ENCODE data around the gene CDON.

Gene CDON

GRCh38 chr11:126106594-126107328 is 44.1 kb upstream of the CDON start:
- Histone ChIP-seq H3K27me3 (ENCODE audit: insufficient read depth, low read length) (no peaks in the 10 kb centered on the region), H2BK120ac (ENCODE audit: insufficient read depth, low read length, poor library complexity) (no peak overlapping the region), H3K18ac (ENCODE audit: low read length) (no peak overlapping the region), H4K12ac (ENCODE audit: low read depth, low read length) (no peak overlapping the region), H3K9me3 (ENCODE audit: insufficient read depth, low read depth, low read length) (peaks cover 3% of the 10 kb centered on the region), H3K23ac (ENCODE audit: low read length) (no peak overlapping the region), H2AFZ (ENCODE audit: insufficient read depth, low read length, poor library complexity) (no peak overlapping the region), H3K4me3 (ENCODE audit: low read depth, low read length) (no peak overlapping the region), H3K9ac (ENCODE audit: low read length) (no peak overlapping the region), H4K91ac (ENCODE audit: low read depth, low read length) (no peak overlapping the region), H3K4me1 (ENCODE audit: control insufficient read depth in 1 of 2, insufficient read depth in 2 of 2, low read length in 2 of 2) (peaks cover 37 to 56% of the 10 kb centered on the region in 2 experiments), H3K79me2 (ENCODE audit: control insufficient read depth, insufficient read depth, low read length, poor library complexity) (no peaks in the 10 kb centered on the region), H2AK5ac (ENCODE audit: low read length) (no peak overlapping the region), H3K27ac (ENCODE audit: low read depth, low read length) (peak overlapping the region; percentile 16), H3K79me1 (ENCODE audit: low read length) (peaks cover 15% of the 10 kb centered on the region), H2BK5ac (ENCODE audit: low read depth, low read length, poor library complexity) (no peak overlapping the region), H3K4me2 (ENCODE audit: low read length) (no peak overlapping the region), H2BK12ac (ENCODE audit: low read length) (peak overlapping the region; percentile 26), H4K8ac (ENCODE audit: low read depth, low read length) (no peak overlapping the region), H3K14ac (ENCODE audit: low read length) (no peak overlapping the region), H3K4ac (ENCODE audit: low read depth, low read length) (no peak overlapping the region), H3K36me3 (ENCODE audit: control insufficient read depth in 1 of 2, insufficient read depth in 2 of 2, low read length in 2 of 2) (no peaks in the 10 kb centered on the region)
- peak in 1 of 2 donors; percentile 26 for DNase-seq
- WGBS (ENCODE audit: extremely low coverage, insufficient coverage, insufficient read length): no CpG with 5 or more reads among the region's 17 CpGs

- H2BK120ac ChIP-seq (ENCODE audit: insufficient read depth, low read length, poor library complexity): no peak overlapping the region
- H3K23ac ChIP-seq (ENCODE audit: low read length): no peak overlapping the region
- no peaks in the 10 kb centered on the region for H3K36me3 ChIP-seq (ENCODE audit: control insufficient read depth in 1 of 2, insufficient read depth in 2 of 2, low read length in 2 of 2)
- H4K12ac ChIP-seq (ENCODE audit: low read depth, low read length): no peak overlapping the region
- no peak overlapping the region for H3K18ac ChIP-seq (ENCODE audit: low read length)
- no peak overlapping the region for H3K14ac ChIP-seq (ENCODE audit: low read length)
- H3K79me1 ChIP-seq (ENCODE audit: low read length): peaks cover 9% of the 10 kb centered on the region
- peak overlapping the region; percentile 3 for H4K91ac ChIP-seq (ENCODE audit: low read depth, low read length)
- no CpG with 5 or more reads among the region's 11 CpGs for WGBS (ENCODE audit: extremely low coverage, insufficient coverage, insufficient read length)
- peak overlapping the region; percentile 8 for H2AK5ac ChIP-seq (ENCODE audit: low read length)
- H2BK12ac ChIP-seq (ENCODE audit: low read length): peak overlapping the region; percentile 39
- H3K4me2 ChIP-seq (ENCODE audit: low read length): no peak overlapping the region
- H3K27ac ChIP-seq (ENCODE audit: low read depth, low read length): no peak overlapping the region
- H2AFZ ChIP-seq (ENCODE audit: insufficient read depth, low read length, poor library complexity): no peak overlapping the region
- H3K4me1 ChIP-seq (ENCODE audit: control insufficient read depth in 1 of 2, insufficient read depth in 2 of 2, low read length in 2 of 2): peaks cover 31 to 55% of the 10 kb centered on the region in 2 experiments
- H3K27me3 ChIP-seq (ENCODE audit: insufficient read depth, low read length): no peaks in the 10 kb centered on the region
- DNase-seq: no peak
- no peak overlapping the region for H3K9ac ChIP-seq (ENCODE audit: low read length)
- no peaks in the 10 kb centered on the region for H3K79me2 ChIP-seq (ENCODE audit: control insufficient read depth, insufficient read depth, low read length, poor library complexity)
- H2BK5ac ChIP-seq (ENCODE audit: low read depth, low read length, poor library complexity): no peak overlapping the region
- H3K4me3 ChIP-seq (ENCODE audit: low read depth, low read length): no peak overlapping the region
- peaks cover 3% of the 10 kb centered on the region for H3K9me3 ChIP-seq (ENCODE audit: insufficient read depth, low read depth, low read length)
- no peak overlapping the region for H3K4ac ChIP-seq (ENCODE audit: low read depth, low read length)
- no peak overlapping the region for H4K8ac ChIP-seq (ENCODE audit: low read depth, low read length)
These were observed 43.0 kb upstream of the CDON start for GRCh38 chr11:126105748-126106080.

GRCh38 chr11:126105022-126105747 is 42.5 kb upstream of the CDON start:
- no peak overlapping the region for H3K4ac ChIP-seq (ENCODE audit: low read depth, low read length)
- no peak overlapping the region for H3K9ac ChIP-seq (ENCODE audit: low read length)
- DNase-seq: no peak
- H2BK12ac ChIP-seq (ENCODE audit: low read length): peak overlapping the region; percentile 20
- no peaks in the 10 kb centered on the region for H3K9me3 ChIP-seq (ENCODE audit: insufficient read depth, low read depth, low read length)
- no peak overlapping the region for H4K12ac ChIP-seq (ENCODE audit: low read depth, low read length)
- H3K27ac ChIP-seq (ENCODE audit: low read depth, low read length): no peak overlapping the region
- H2AK5ac ChIP-seq (ENCODE audit: low read length): peak overlapping the region; percentile 1
- no CpG with 5 or more reads among the region's 14 CpGs for WGBS (ENCODE audit: extremely low coverage, insufficient coverage, insufficient read length)
- no peak overlapping the region for H3K14ac ChIP-seq (ENCODE audit: low read length)
- no peak overlapping the region for H3K18ac ChIP-seq (ENCODE audit: low read length)
- peak overlapping the region; percentile 3 for H4K91ac ChIP-seq (ENCODE audit: low read depth, low read length)
- peak overlapping the region; percentile 6 for H2BK5ac ChIP-seq (ENCODE audit: low read depth, low read length, poor library complexity)
- no peak overlapping the region for H2BK120ac ChIP-seq (ENCODE audit: insufficient read depth, low read length, poor library complexity)
- H2AFZ ChIP-seq (ENCODE audit: insufficient read depth, low read length, poor library complexity): no peak overlapping the region
- H3K4me2 ChIP-seq (ENCODE audit: low read length): no peak overlapping the region
- H3K27me3 ChIP-seq (ENCODE audit: insufficient read depth, low read length): no peaks in the 10 kb centered on the region
- H3K4me1 ChIP-seq (ENCODE audit: control insufficient read depth in 1 of 2, insufficient read depth in 2 of 2, low read length in 2 of 2): peaks cover 29 to 54% of the 10 kb centered on the region in 2 experiments
- no peaks in the 10 kb centered on the region for H3K36me3 ChIP-seq (ENCODE audit: control insufficient read depth in 1 of 2, insufficient read depth in 2 of 2, low read length in 2 of 2)
- H4K8ac ChIP-seq (ENCODE audit: low read depth, low read length): no peak overlapping the region
- no peaks in the 10 kb centered on the region for H3K79me2 ChIP-seq (ENCODE audit: control insufficient read depth, insufficient read depth, low read length, poor library complexity)
- no peak overlapping the region for H3K23ac ChIP-seq (ENCODE audit: low read length)
- no peak overlapping the region for H3K4me3 ChIP-seq (ENCODE audit: low read depth, low read length)
- H3K79me1 ChIP-seq (ENCODE audit: low read length): peaks cover 5% of the 10 kb centered on the region

- H2AFZ ChIP-seq (ENCODE audit: insufficient read depth, low read length, poor library complexity): no peak overlapping the region
- no peak overlapping the region for H3K27ac ChIP-seq (ENCODE audit: low read depth, low read length)
- no peak overlapping the region for H2BK5ac ChIP-seq (ENCODE audit: low read depth, low read length, poor library complexity)
- H3K9me3 ChIP-seq (ENCODE audit: insufficient read depth, low read depth, low read length): no peaks in the 10 kb centered on the region
- no peak overlapping the region for H3K23ac ChIP-seq (ENCODE audit: low read length)
- H3K9ac ChIP-seq (ENCODE audit: low read length): no peak overlapping the region
- H3K36me3 ChIP-seq (ENCODE audit: control insufficient read depth in 1 of 2, insufficient read depth in 2 of 2, low read length in 2 of 2): no peaks in the 10 kb centered on the region
- no peak overlapping the region for H2AK5ac ChIP-seq (ENCODE audit: low read length)
- no peak overlapping the region for H4K8ac ChIP-seq (ENCODE audit: low read depth, low read length)
- no peak overlapping the region for H2BK120ac ChIP-seq (ENCODE audit: insufficient read depth, low read length, poor library complexity)
- no peak overlapping the region for H3K14ac ChIP-seq (ENCODE audit: low read length)
- no CpG with 5 or more reads among the region's 6 CpGs for WGBS (ENCODE audit: extremely low coverage, insufficient coverage, insufficient read length)
- no peak overlapping the region for H3K4ac ChIP-seq (ENCODE audit: low read depth, low read length)
- H3K4me3 ChIP-seq (ENCODE audit: low read depth, low read length): no peak overlapping the region
- no peak overlapping the region for H3K18ac ChIP-seq (ENCODE audit: low read length)
- H3K4me2 ChIP-seq (ENCODE audit: low read length): no peak overlapping the region
- H3K79me1 ChIP-seq (ENCODE audit: low read length): peaks cover 5% of the 10 kb centered on the region
- H3K79me2 ChIP-seq (ENCODE audit: control insufficient read depth, insufficient read depth, low read length, poor library complexity): no peaks in the 10 kb centered on the region
- H2BK12ac ChIP-seq (ENCODE audit: low read length): no peak overlapping the region
- no peak overlapping the region for H4K91ac ChIP-seq (ENCODE audit: low read depth, low read length)
- H3K27me3 ChIP-seq (ENCODE audit: insufficient read depth, low read length): no peaks in the 10 kb centered on the region
- no peak overlapping the region for H4K12ac ChIP-seq (ENCODE audit: low read depth, low read length)
- peaks cover 24 to 48% of the 10 kb centered on the region in 2 experiments for H3K4me1 ChIP-seq (ENCODE audit: control insufficient read depth in 1 of 2, insufficient read depth in 2 of 2, low read length in 2 of 2)
- DNase-seq: no peak
These were observed 41.8 kb upstream of the CDON start for GRCh38 chr11:126104420-126104819.
